H54 (cell line): ENCODE data around the gene TNFSF12.

Experiments
- DNase-seq: peaks from one replicate; pipeline ENCODE4 v3.0.0; 2011; ENCODE audit warnings: low spot score, mixed read lengths; ENCODE audit not compliant: insufficient read length
- FAIRE-seq: peaks from 3 replicates; lab custom pipeline; 2011; peaks lifted over from hg19 to GRCh38; lab: Jason Lieb, UNC
- POLR2A ChIP-seq: IDR thresholded peaks from 2 replicates; pipeline ENCODE4 v1.6.1; 2011; ENCODE audit warnings: low read depth, mild to moderate bottlenecking, low read length

Gene TNFSF12

GRCh38 chr17:7548585-7549400, at the start of gene TNFSF12:
TSS of gene TNFSF12 (plus strand) at chr17:7549058. CDS start at chr17:7549154, 96 bp downstream.
- DNase-seq (peak; percentile 41), FAIRE-seq (no peak)
- peak; percentile 52 for TF ChIP-seq POLR2A

- TF ChIP-seq POLR2A: no peak
- no peak for FAIRE-seq
Observed at GRCh38 chr17:7499161-7499560, 49.7 kb upstream of the TNFSF12 start.

GRCh38 chr17:7501729-7502128, 47.1 kb upstream of the TNFSF12 start:
- DNase-seq (no peak), FAIRE-seq (no peak)
- no peak for TF ChIP-seq POLR2A

More at GRCh38 chr17:7499161-7499560, 49.7 kb upstream of the TNFSF12 start:
- DNase-seq: no peak

- no peak for DNase-seq
- FAIRE-seq: no peak
- no peak for TF ChIP-seq POLR2A
Observed at GRCh38 chr17:7502171-7502847, 46.5 kb upstream of the TNFSF12 start.

GRCh38 chr17:7502987-7503386, 45.9 kb upstream of the TNFSF12 start:
- TF ChIP-seq POLR2A: no peak
- FAIRE-seq: no peak
- DNase-seq: no peak

- no peak for FAIRE-seq
- TF ChIP-seq POLR2A: no peak
Observed at GRCh38 chr17:7503521-7503920, 45.3 kb upstream of the TNFSF12 start.

GRCh38 chr17:7508145-7508544, 40.7 kb upstream of the TNFSF12 start:
- TF ChIP-seq POLR2A: no peak
- FAIRE-seq: no peak
- DNase-seq: no peak

More at GRCh38 chr17:7503521-7503920, 45.3 kb upstream of the TNFSF12 start:
- no peak for DNase-seq

- TF ChIP-seq POLR2A: no peak
- FAIRE-seq: no peak
- DNase-seq: no peak
Observed at GRCh38 chr17:7508846-7509245, 40.0 kb upstream of the TNFSF12 start.

GRCh38 chr17:7509937-7510336, 38.9 kb upstream of the TNFSF12 start:
- FAIRE-seq: no peak
- DNase-seq: no peak
- TF ChIP-seq POLR2A: no peak

- no peak for TF ChIP-seq POLR2A
- FAIRE-seq (no peak), DNase-seq (no peak)
Observed at GRCh38 chr17:7511108-7511507, 37.8 kb upstream of the TNFSF12 start.

GRCh38 chr17:7512105-7512504, 36.8 kb upstream of the TNFSF12 start:
- no peak for FAIRE-seq
- no peak for TF ChIP-seq POLR2A

GRCh38 chr17:7512824-7513540, 35.9 kb upstream of the TNFSF12 start:
- FAIRE-seq: no peak
- TF ChIP-seq POLR2A: no peak
- DNase-seq: no peak

More at GRCh38 chr17:7512105-7512504, 36.8 kb upstream of the TNFSF12 start:
- DNase-seq: no peak

GRCh38 chr17:7513850-7514419, 34.9 kb upstream of the TNFSF12 start:
- FAIRE-seq (no peak), DNase-seq (no peak)
- no peak for TF ChIP-seq POLR2A
